Astrocyte (in vitro differentiated cells and primary cell): ENCODE data around the gene SLC25A29. TPM values are rescaled to one million over a fixed set of nuclear protein-coding genes. Genes with fewer than 3 reads are reported as not detected.
"Not testable (repeated sequence)": the region's sequence is repeated elsewhere in the genome, so short reads cannot be mapped to it uniquely, and the experiment has no call there.

Source experiments
- DNase-seq: peaks from one replicate; pipeline ENCODE4 v3.0.0-alpha.2; 2010; ENCODE audit warnings: low read depth
- FAIRE-seq: peaks from 2 replicates; lab custom pipeline; 2011; peaks lifted over from hg19 to GRCh38; lab: Jason Lieb, UNC
- H2AFZ ChIP-seq: 2 replicates; pipeline ENCODE4 v1.6.0; 2012; ENCODE audit warnings: low read depth, low read length, inconsistent platforms
- H3K27ac ChIP-seq: 2 replicates; pipeline ENCODE4 v1.5.1; 2011; ENCODE audit warnings: low read depth, low read length, inconsistent platforms
- H3K27me3 ChIP-seq: 2 replicates; pipeline ENCODE4 v1.6.0; 2011; ENCODE audit warnings: low read length, inconsistent platforms; ENCODE audit not compliant: insufficient read depth
- H3K36me3 ChIP-seq: 2 replicates; pipeline ENCODE4 v1.5.1; 2011; ENCODE audit warnings: low read length, inconsistent platforms; ENCODE audit not compliant: insufficient read depth
- H3K4me1 ChIP-seq: 2 replicates; pipeline ENCODE4 v1.5.1; 2011; ENCODE audit warnings: low read length, inconsistent platforms; ENCODE audit not compliant: insufficient read depth
- H3K4me2 ChIP-seq: 2 replicates; pipeline ENCODE4 v1.6.0; 2012; ENCODE audit warnings: low read length, inconsistent platforms
- H3K4me3 ChIP-seq: 2 replicates; pipeline ENCODE4 v1.5.1; 2011; ENCODE audit warnings: low read depth, mild to moderate bottlenecking, low read length, inconsistent platforms; ENCODE audit not compliant: insufficient read depth
- H3K79me2 ChIP-seq: 2 replicates; pipeline ENCODE4 v1.6.0; 2012; ENCODE audit warnings: mild to moderate bottlenecking, low read length, inconsistent platforms; ENCODE audit not compliant: insufficient read depth
- H3K9ac ChIP-seq: 2 replicates; pipeline ENCODE4 v1.6.0; 2012; ENCODE audit warnings: mild to moderate bottlenecking, low read length, inconsistent platforms
- H3K9me3 ChIP-seq: 2 replicates; pipeline ENCODE4 v1.5.1; 2012; ENCODE audit warnings: low read depth, mild to moderate bottlenecking, low read length, inconsistent platforms; ENCODE audit not compliant: insufficient read depth
- H4K20me1 ChIP-seq: 2 replicates; pipeline ENCODE4 v1.6.0; 2012; ENCODE audit warnings: low read length, inconsistent platforms; ENCODE audit not compliant: insufficient read depth
- H3K27ac Mint-ChIP-seq: one replicate; pipeline ENCODE4 v1.8.0; 2021; ENCODE audit warnings: mild to moderate bottlenecking, mixed read lengths; ENCODE audit not compliant: unreplicated experiment
- H3K27me3 Mint-ChIP-seq: one replicate; pipeline ENCODE4 v1.8.0; 2021; ENCODE audit warnings: low read depth, mixed read lengths; ENCODE audit not compliant: unreplicated experiment
- H3K36me3 Mint-ChIP-seq: one replicate; pipeline ENCODE4 v1.8.0; 2021; ENCODE audit warnings: low read depth, mixed read lengths; ENCODE audit not compliant: unreplicated experiment
- H3K4me1 Mint-ChIP-seq: one replicate; pipeline ENCODE4 v1.8.0; 2021; ENCODE audit warnings: low read depth, mixed read lengths; ENCODE audit not compliant: unreplicated experiment
- H3K4me3 Mint-ChIP-seq: one replicate; pipeline ENCODE4 v1.8.0; 2021; ENCODE audit warnings: mild to moderate bottlenecking, moderate library complexity, mixed read lengths; ENCODE audit not compliant: unreplicated experiment
- H3K9me3 Mint-ChIP-seq: one replicate; pipeline ENCODE4 v1.8.0; 2021; ENCODE audit warnings: mild to moderate bottlenecking, mixed read lengths; ENCODE audit not compliant: unreplicated experiment
- EZH2 ChIP-seq: IDR thresholded peaks from 2 replicates; pipeline ENCODE4 v1.6.1; 2012; ENCODE audit warnings: mild to moderate bottlenecking, low read length, inconsistent platforms; ENCODE audit not compliant: insufficient read depth
- total RNA-seq: library from RNA; stranded (reverse); gene quantifications from 2 replicates; pipeline ENCODE4 v1.2.1, GENCODE V29; 2021
- TF ChIP-seq, protein P1 (sequence below): IDR thresholded peaks from 2 replicates; pipeline ENCODE4 v1.5.1; 2011; ENCODE audit warnings: low read depth, mild to moderate bottlenecking, inconsistent platforms, low read length, moderate library complexity; ENCODE audit not compliant: insufficient read depth

SLC25A29 gene
- total RNA-seq, 1 donor from 2014 or later: 30.2 TPM

DNA sequence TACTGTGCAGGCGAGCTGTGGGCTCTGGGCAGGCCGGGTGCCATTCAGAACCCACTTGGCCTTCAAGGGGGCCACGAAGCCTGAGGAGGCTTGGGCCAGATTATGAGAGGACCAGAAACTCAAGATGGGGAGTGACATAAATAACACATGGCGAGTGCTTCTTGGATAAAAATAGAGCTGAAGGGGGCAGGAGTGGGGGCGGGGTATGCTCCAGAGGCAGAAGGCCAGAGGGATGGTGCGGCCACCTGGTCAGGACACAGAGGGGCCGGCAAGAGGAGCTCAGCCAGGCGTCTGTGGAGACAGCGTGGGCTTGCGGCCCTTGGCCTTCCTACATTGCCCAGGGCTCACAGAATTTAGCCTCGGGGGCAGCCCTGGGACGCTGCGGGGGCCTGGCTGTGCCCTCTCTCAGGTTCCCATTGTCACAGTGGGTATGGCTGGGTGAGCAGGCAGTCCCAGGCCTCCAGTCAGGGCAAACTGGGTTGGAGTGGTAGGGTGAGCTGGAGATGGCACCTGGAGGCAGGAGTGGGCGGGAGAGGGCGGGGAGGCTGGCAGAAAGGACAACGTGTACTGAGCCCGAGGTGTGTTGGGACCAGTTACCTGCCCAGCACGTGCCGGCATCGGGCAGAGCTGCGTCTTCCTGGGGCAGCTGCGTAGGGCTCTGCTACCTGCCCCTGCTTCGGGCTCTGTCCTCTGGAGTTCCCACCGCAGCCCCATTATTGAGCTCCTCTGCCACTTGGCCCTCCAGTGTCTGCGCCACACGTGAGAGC lies 7.4 kb upstream of the SLC25A29 start:
- Histone ChIP-seq H3K27ac (no peak overlapping the region), H3K4me1 (no peaks in the 10 kb centered on the region), H3K79me2 (no peaks in the 10 kb centered on the region), H3K9me3 (no peaks in the 10 kb centered on the region), H3K4me3 (no peak overlapping the region), H3K4me2 (no peak overlapping the region), H4K20me1 (peaks cover 4% of the 10 kb centered on the region), H3K27me3 (no peaks in the 10 kb centered on the region), H3K36me3 (no peaks in the 10 kb centered on the region), H2AFZ (no peak overlapping the region), H3K9ac (no peak overlapping the region)
- H3K4me1 Mint-ChIP-seq: peaks cover 2% of the 10 kb centered on the region
- peaks cover 9% of the 10 kb centered on the region for H3K27me3 Mint-ChIP-seq
- no peak for TF ChIP-seq EZH2
- TF ChIP-seq, protein P1, sequence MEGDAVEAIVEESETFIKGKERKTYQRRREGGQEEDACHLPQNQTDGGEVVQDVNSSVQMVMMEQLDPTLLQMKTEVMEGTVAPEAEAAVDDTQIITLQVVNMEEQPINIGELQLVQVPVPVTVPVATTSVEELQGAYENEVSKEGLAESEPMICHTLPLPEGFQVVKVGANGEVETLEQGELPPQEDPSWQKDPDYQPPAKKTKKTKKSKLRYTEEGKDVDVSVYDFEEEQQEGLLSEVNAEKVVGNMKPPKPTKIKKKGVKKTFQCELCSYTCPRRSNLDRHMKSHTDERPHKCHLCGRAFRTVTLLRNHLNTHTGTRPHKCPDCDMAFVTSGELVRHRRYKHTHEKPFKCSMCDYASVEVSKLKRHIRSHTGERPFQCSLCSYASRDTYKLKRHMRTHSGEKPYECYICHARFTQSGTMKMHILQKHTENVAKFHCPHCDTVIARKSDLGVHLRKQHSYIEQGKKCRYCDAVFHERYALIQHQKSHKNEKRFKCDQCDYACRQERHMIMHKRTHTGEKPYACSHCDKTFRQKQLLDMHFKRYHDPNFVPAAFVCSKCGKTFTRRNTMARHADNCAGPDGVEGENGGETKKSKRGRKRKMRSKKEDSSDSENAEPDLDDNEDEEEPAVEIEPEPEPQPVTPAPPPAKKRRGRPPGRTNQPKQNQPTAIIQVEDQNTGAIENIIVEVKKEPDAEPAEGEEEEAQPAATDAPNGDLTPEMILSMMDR: no peak
- no peaks in the 10 kb centered on the region for H3K9me3 Mint-ChIP-seq
- DNase-seq (no peak), FAIRE-seq (no peak)
- H3K27ac Mint-ChIP-seq: no peak overlapping the region
- no peak overlapping the region for H3K4me3 Mint-ChIP-seq
- H3K36me3 Mint-ChIP-seq: no peaks in the 10 kb centered on the region

DNA sequence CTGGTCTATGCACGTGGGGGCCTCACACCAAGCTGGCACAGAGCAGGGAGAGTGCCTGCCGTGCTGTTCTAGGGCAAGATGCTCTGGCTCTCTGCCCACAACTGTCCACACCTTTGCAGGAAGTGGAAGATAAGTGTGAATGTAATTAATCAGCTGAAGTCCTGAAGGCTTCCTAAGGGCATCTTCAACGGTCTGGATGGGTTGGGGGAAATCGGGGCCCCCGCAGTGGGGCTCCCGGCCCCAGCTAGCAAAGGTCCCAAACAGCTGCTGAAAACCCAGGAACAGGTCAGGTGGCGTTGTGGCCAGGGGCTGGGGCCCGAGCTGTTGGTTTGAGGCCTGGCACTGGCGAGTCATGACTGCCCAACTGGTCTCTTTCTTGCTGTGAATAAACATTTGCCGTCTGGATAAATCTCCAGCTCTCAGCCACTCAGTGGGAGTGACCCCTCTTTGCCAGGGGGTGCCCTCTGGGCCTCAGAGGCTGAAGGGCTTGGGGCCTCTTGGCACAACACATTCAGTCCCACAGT lies 6.7 kb upstream of the SLC25A29 start:
- no peak overlapping the region for H3K27ac ChIP-seq
- H3K27me3 Mint-ChIP-seq: peaks cover 9% of the 10 kb centered on the region

GRCh38 chr14:100312110-100312876 lies 6.0 kb upstream of the SLC25A29 start:
- H2AFZ ChIP-seq, H3K4me1 Mint-ChIP-seq, H3K4me3 Mint-ChIP-seq, H4K20me1 ChIP-seq, H3K27me3 Mint-ChIP-seq, H3K27me3 ChIP-seq, H3K9me3 ChIP-seq, DNase-seq, H3K27ac ChIP-seq, H3K4me2 ChIP-seq, H3K9ac ChIP-seq, FAIRE-seq, H3K36me3 Mint-ChIP-seq, H3K79me2 ChIP-seq, H3K4me3 ChIP-seq, H3K4me1 ChIP-seq, H3K27ac Mint-ChIP-seq, H3K9me3 Mint-ChIP-seq, H3K36me3 ChIP-seq: not testable (repeated sequence)

More for the DNA sequence above, 6.7 kb upstream of the SLC25A29 start:
- no peaks in the 10 kb centered on the region for H3K9me3 ChIP-seq
- H3K4me3 ChIP-seq: no peak overlapping the region
- no peaks in the 10 kb centered on the region for H3K79me2 ChIP-seq
- H3K4me3 Mint-ChIP-seq: no peak overlapping the region
- H4K20me1 ChIP-seq: peaks cover 9% of the 10 kb centered on the region
- no peaks in the 10 kb centered on the region for H3K4me1 ChIP-seq
- no peak overlapping the region for H3K4me2 ChIP-seq
- peaks cover 2% of the 10 kb centered on the region for H3K4me1 Mint-ChIP-seq
- H3K36me3 ChIP-seq: no peaks in the 10 kb centered on the region
- FAIRE-seq: no peak
- no peak for DNase-seq
- H2AFZ ChIP-seq: no peak overlapping the region
- H3K27me3 ChIP-seq: no peaks in the 10 kb centered on the region
- H3K9me3 Mint-ChIP-seq: no peaks in the 10 kb centered on the region
- no peak overlapping the region for H3K27ac Mint-ChIP-seq
- no peak overlapping the region for H3K9ac ChIP-seq
- no peak for TF ChIP-seq EZH2
- TF ChIP-seq, protein P1: no peak
- no peaks in the 10 kb centered on the region for H3K36me3 Mint-ChIP-seq
